Smooth muscle cell of bladder (primary cell): ENCODE measurements around the gene RASL11B. TPM values are rescaled to one million over a fixed set of nuclear protein-coding genes. Genes with fewer than 3 reads are reported as not detected.

ENCODE experiments used
- total RNA-seq: library from RNA; depleted of rRNA; stranded (reverse); fragments of >200 nt; gene quantifications from 2 replicates; pipeline ENCODE4 v1.2.3, GENCODE V29; 2014

The RASL11B gene, protein sequence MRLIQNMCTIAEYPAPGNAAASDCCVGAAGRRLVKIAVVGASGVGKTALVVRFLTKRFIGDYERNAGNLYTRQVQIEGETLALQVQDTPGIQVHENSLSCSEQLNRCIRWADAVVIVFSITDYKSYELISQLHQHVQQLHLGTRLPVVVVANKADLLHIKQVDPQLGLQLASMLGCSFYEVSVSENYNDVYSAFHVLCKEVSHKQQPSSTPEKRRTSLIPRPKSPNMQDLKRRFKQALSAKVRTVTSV
- total RNA-seq: 0.28 and 1.1 TPM in 2 replicates

DNA sequence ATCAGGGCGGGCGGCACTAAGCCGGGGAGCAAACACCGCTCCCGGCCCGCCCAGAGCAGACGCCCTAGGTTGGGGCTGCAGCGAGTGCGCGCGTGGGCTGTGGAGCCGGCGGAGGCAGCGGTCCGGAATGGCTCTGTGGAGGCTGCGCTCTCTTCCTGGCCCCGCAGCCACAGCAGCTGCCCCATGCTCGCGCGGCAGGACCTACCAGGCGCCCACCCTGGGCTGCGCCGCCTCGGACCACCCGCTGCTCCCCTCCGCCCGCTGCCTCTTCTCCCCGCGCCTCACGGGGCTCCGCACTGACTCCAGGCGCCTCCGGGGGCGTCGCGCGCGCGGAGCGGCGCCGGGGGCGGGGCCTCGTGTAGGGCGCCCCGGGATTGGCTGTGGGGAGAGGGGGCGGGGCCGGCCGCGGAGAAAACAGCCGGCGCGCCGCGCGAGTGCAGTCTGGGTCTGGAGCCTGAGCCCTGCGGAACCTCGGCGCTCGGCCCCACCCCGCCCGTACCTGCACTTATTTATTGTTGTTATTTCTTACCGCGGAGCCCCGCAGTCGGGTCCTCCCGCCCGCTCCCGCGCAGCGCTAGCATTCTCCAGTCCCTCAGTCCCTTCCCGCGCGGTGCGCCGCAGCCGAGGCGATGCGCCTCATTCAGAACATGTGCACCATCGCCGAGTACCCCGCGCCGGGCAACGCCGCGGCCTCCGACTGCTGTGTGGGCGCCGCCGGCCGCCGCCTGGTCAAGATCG is at the start of gene RASL11B:
Gene RASL11B (plus strand): TSS at position 439 of the 738 bp plus-strand sequence. CDS start 191 bp downstream, at position 630.

Other genes starting within 250 kb of the RASL11B start
- gene USP46, start 203.0 kb upstream of the RASL11B start, total RNA-seq: 19.8 and 34.0 TPM in 2 replicates
- under 0.01 and 0.14 TPM in 2 replicates for gene ERVMER34-1, start 110.9 kb upstream of the RASL11B start, total RNA-seq